NCI-H128 (cell line): ENCODE data around the gene PIAS3.
"Not testable (repeated sequence)": the region's sequence is repeated elsewhere in the genome, so short reads cannot be mapped to it uniquely, and the experiment has no call there.

Experiments
- DNase-seq: peaks from one replicate; lab custom pipeline; 2025; ENCODE audit not compliant: unreplicated experiment; lab: John Stamatoyannopoulos, UW

The PIAS3 gene

GRCh38 chr1:145877923-145878486 lies 19.1 kb upstream of the PIAS3 start:
- no peak for DNase-seq

- DNase-seq = no peak
Observed at GRCh38 chr1:145874646-145875045, 15.8 kb upstream of the PIAS3 start.

- no peak for DNase-seq
Observed at GRCh38 chr1:145871994-145872924, 13.4 kb upstream of the PIAS3 start.

- no peak for DNase-seq
Observed at GRCh38 chr1:145868232-145868631, 9.4 kb upstream of the PIAS3 start.

GRCh38 chr1:145863282-145864018 lies 4.6 kb upstream of the PIAS3 start:
- no peak for DNase-seq

- DNase-seq = peak; percentile 70
Observed at GRCh38 chr1:145859491-145860023, 676 bp upstream of the PIAS3 start.

- DNase-seq = no peak
Observed at GRCh38 chr1:145858238-145858900, 512 bp downstream of the PIAS3 start.

- no peak for DNase-seq
Observed at GRCh38 chr1:145857170-145857569, 1.7 kb downstream of the PIAS3 start.

GRCh38 chr1:145855426-145855948 lies 3.4 kb downstream of the PIAS3 start:
- no peak for DNase-seq

GRCh38 chr1:145849356-145850160 lies 9.3 kb downstream of the PIAS3 start:
- DNase-seq = no peak

- no peak for DNase-seq
Observed at GRCh38 chr1:145847827-145848226, 11.1 kb downstream of the PIAS3 start.

GRCh38 chr1:145846201-145846612 lies 12.7 kb downstream of the PIAS3 start:
- DNase-seq = no peak

GRCh38 chr1:145845514-145846161 lies 13.2 kb downstream of the PIAS3 start, which contains the start of gene NUDT17:
Gene NUDT17 (plus strand): TSS chr1:145845630. CDS start chr1:145845641, 11 bp downstream.
- peak; percentile 73 for DNase-seq

- no peak for DNase-seq
Observed at GRCh38 chr1:145845144-145845513, 13.8 kb downstream of the PIAS3 start.

- DNase-seq = no peak
Observed at GRCh38 chr1:145843031-145843430, 15.8 kb downstream of the PIAS3 start.

GRCh38 chr1:145837656-145838055 lies 21.2 kb downstream of the PIAS3 start:
- DNase-seq = no peak

- not testable (repeated sequence) for DNase-seq
Observed at GRCh38 chr1:145830810-145831209, 28.1 kb downstream of the PIAS3 start.

- no peak for DNase-seq
Observed at GRCh38 chr1:145828367-145829026, 30.4 kb downstream of the PIAS3 start.

GRCh38 chr1:145827966-145828365 lies 30.9 kb downstream of the PIAS3 start:
- no peak for DNase-seq
